Endothelial cell of umbilical vein (primary cell): ENCODE results near the gene ACVR2B. TPM values are rescaled to one million over a fixed set of nuclear protein-coding genes. Genes with fewer than 3 reads are reported as not detected.
A peak's percentile ranks its signal among the peaks of the same experiment; 100 is the strongest.
"Not testable (repeated sequence)": the region's sequence is repeated elsewhere in the genome, so short reads cannot be mapped to it uniquely, and the experiment has no call there.

Experiments
- BruUV-seq: library from RNA; stranded (reverse); fragments of 400-500 nt; replicated peaks from 2 replicates; lab custom pipeline; 2021; lab: Mats Ljungman, UMichigan
- CTCF ChIA-PET: fragments of 300-600, 350-600 bp; sonication (Branson Sonifier 250); formaldehyde crosslinking; loops from one replicate; lab custom pipeline; 2021; ENCODE audit warnings: antibody characterized with exemption, inconsistent platforms; lab: Charles Lee
- POLR2A ChIA-PET: fragments of 300-600, 350-600 bp; sonication (Branson Sonifier 250); formaldehyde crosslinking; loops from one replicate; lab custom pipeline; 2021; ENCODE audit warnings: antibody characterized with exemption, inconsistent platforms; lab: Charles Lee
- DNase-seq: peaks from one replicate; pipeline ENCODE4 v3.0.0-alpha.2; 2011; ENCODE audit warnings: low read depth, low spot score
- FAIRE-seq: peaks from 2 replicates; lab custom pipeline; 2011; peaks lifted over from hg19 to GRCh38; lab: Jason Lieb, UNC
- H2AFZ ChIP-seq: 2 replicates; pipeline ENCODE4 v1.6.0; 2012; ENCODE audit warnings: low read depth, low read length, control low read depth, inconsistent platforms
- H3K27ac ChIP-seq: 2 replicates; pipeline ENCODE4 v1.5.1; 2011; ENCODE audit warnings: low read depth, mild to moderate bottlenecking, control low read depth, low read length, moderate library complexity; ENCODE audit not compliant: insufficient read depth
- H3K27me3 ChIP-seq, 2 experiments: 2 replicates each; pipeline versions ENCODE4 v1.6.0 to v1.6.1; 2011; ENCODE audit warnings: low read length in 2 of 2, mixed read lengths in 1 of 2; ENCODE audit not compliant: control insufficient read depth in 2 of 2, insufficient read depth in 2 of 2
- H3K36me3 ChIP-seq, 2 experiments: 2 replicates in 1 of 2; 3 replicates in 1 of 2; pipeline ENCODE4 v1.5.1; 2011; ENCODE audit warnings: low read length in 2 of 2, mild to moderate bottlenecking in 1 of 2, moderate library complexity in 1 of 2; ENCODE audit not compliant: control insufficient read depth in 2 of 2, insufficient read depth in 2 of 2; ENCODE audit errors: extremely low read depth in 1 of 2
- H3K4me1 ChIP-seq: 3 replicates; pipeline ENCODE4 v1.5.1; 2011; ENCODE audit warnings: mild to moderate bottlenecking, low read length; ENCODE audit not compliant: control insufficient read depth, insufficient read depth; ENCODE audit errors: extremely low read depth
- H3K4me2 ChIP-seq: 2 replicates; pipeline ENCODE4 v1.6.1; 2011; ENCODE audit warnings: low read length, control low read depth, mixed read lengths; ENCODE audit not compliant: insufficient read depth
- H3K4me3 ChIP-seq, 3 experiments: fragments of 200-600 bp in 1 of 3; sonication (generic), shearing (Covaris generic) in 1 of 3; replicated peaks in 1 of 3; 2 replicates each; pipeline ENCODE4 v1.5.1; 2011 to 2016; ENCODE audit warnings: control low read depth in 3 of 3, low read length in 3 of 3, mild to moderate bottlenecking in 2 of 3, inconsistent platforms in 1 of 3, low read depth in 1 of 3, moderate library complexity in 1 of 3; ENCODE audit not compliant: insufficient read depth in 1 of 3
- H3K79me2 ChIP-seq: 2 replicates; pipeline ENCODE4 v1.6.0; 2012; ENCODE audit warnings: low read length, inconsistent platforms; ENCODE audit not compliant: control insufficient read depth, insufficient read depth
- H3K9ac ChIP-seq: replicated peaks from 2 replicates; pipeline ENCODE3; 2011; ENCODE audit warnings: low read length, control low read depth; ENCODE audit not compliant: insufficient read depth; ENCODE audit errors: extremely low read depth
- H3K9me1 ChIP-seq: replicated peaks from 3 replicates; pipeline ENCODE4 v1.6.0; 2011; ENCODE audit warnings: mild to moderate bottlenecking, low read length; ENCODE audit not compliant: control insufficient read depth, insufficient read depth; ENCODE audit errors: extremely low read depth
- H3K9me3 ChIP-seq: replicated peaks from 2 replicates; pipeline ENCODE4 v1.5.1; 2012; ENCODE audit warnings: low read length, inconsistent platforms; ENCODE audit not compliant: control insufficient read depth, insufficient read depth
- H4K20me1 ChIP-seq: replicated peaks from 2 replicates; pipeline ENCODE3; 2011; ENCODE audit warnings: mild to moderate bottlenecking, low read length; ENCODE audit not compliant: control insufficient read depth, insufficient read depth; ENCODE audit errors: extremely low read depth
- dilution Hi-C: fragments of 300-500 bp; cut with MboI; formaldehyde crosslinking; loops from one replicate; pipeline ENCODE4 v1.15.0; 2019; ENCODE audit warnings: low sequenced_read_pairs; ENCODE audit not compliant: extremely low pct_ligation_motif_present
- intact Hi-C: fragments of 100-400 bp; cut with micrococcal nuclease; formaldehyde crosslinking; loops from one replicate; pipeline ENCODE4 v1.10.0; 2022
- polyA plus RNA-seq, 4 experiments: library from polyadenylated mRNA; depleted of rRNA in 3 of 4; stranded (reverse) in 3 of 4; unstranded in 1 of 4; fragments of >200 nt; gene quantifications; 2 replicates each; pipeline versions ENCODE4 v1.2.1 to v1.2.3, GENCODE V29; 2011 to 2012; ENCODE audit warnings: missing spikeins in 1 of 4
- total RNA-seq: library from RNA; stranded (reverse); gene quantifications from 2 replicates; pipeline ENCODE4 v1.2.3, GENCODE V29; 2021

The ACVR2B gene
- total and polyA plus RNA-seq, 2 donors (not counting 3 experiments of a cell fraction or from before 2014, with no cell fraction given) = 2.0 to 4.9 TPM

- H2AFZ ChIP-seq, H3K27ac ChIP-seq, H3K27me3 ChIP-seq, H3K4me3 ChIP-seq, H4K20me1 ChIP-seq, H3K4me2 ChIP-seq, H3K9ac ChIP-seq, dilution Hi-C loops, H3K4me1 ChIP-seq, DNase-seq, H3K36me3 ChIP-seq, BruUV-seq, FAIRE-seq, intact Hi-C loops, CTCF ChIA-PET, H3K9me1 ChIP-seq, POLR2A ChIA-PET, H3K79me2 ChIP-seq, H3K9me3 ChIP-seq: not testable (repeated sequence)
Measured at GRCh38 chr3:38433661-38434060, 20.0 kb upstream of the ACVR2B start.

GRCh38 chr3:38438436-38439069, 15.1 kb upstream of the ACVR2B start:
- H3K79me2 ChIP-seq, POLR2A ChIA-PET, H4K20me1 ChIP-seq, H2AFZ ChIP-seq, H3K27me3 ChIP-seq, H3K27ac ChIP-seq, H3K9me3 ChIP-seq, H3K36me3 ChIP-seq, H3K4me1 ChIP-seq, H3K9me1 ChIP-seq, H3K4me3 ChIP-seq, intact Hi-C loops, H3K9ac ChIP-seq, dilution Hi-C loops, BruUV-seq, H3K4me2 ChIP-seq: not testable (repeated sequence)
- FAIRE-seq = peak; percentile 64
- CTCF ChIA-PET = interaction anchor here (1.0 kb wide), 2 partner anchors 11 to 92 kb away, joined by 3 to 4 read pairs; partner anchors contain the start of gene XYLB
- peak; percentile 50 for DNase-seq

- H3K9ac ChIP-seq, DNase-seq, H3K4me2 ChIP-seq, H2AFZ ChIP-seq, H3K9me3 ChIP-seq, H3K36me3 ChIP-seq, H3K79me2 ChIP-seq, dilution Hi-C loops, H3K27me3 ChIP-seq, H3K4me3 ChIP-seq, H3K9me1 ChIP-seq, CTCF ChIA-PET, intact Hi-C loops, H3K27ac ChIP-seq, H4K20me1 ChIP-seq, POLR2A ChIA-PET, BruUV-seq, H3K4me1 ChIP-seq, FAIRE-seq: not testable (repeated sequence)
Measured at GRCh38 chr3:38443205-38443604, 10.5 kb upstream of the ACVR2B start.
